Glutamatergic neuron (in vitro differentiated cells): Measurements from ENCODE around the gene GPR84. TPM values are rescaled to one million over a fixed set of nuclear protein-coding genes. Genes with fewer than 3 reads are reported as not detected.
A peak's percentile ranks its signal among the peaks of the same experiment; 100 is the strongest.

Experiments
- DNase-seq: peaks from one replicate; pipeline ENCODE4 v3.0.0; 2022
- H3K27ac Mint-ChIP-seq: one replicate; pipeline ENCODE4 v1.8.0; 2020; ENCODE audit warnings: mild to moderate bottlenecking, mixed read lengths, inconsistent platforms; ENCODE audit not compliant: unreplicated experiment
- H3K27me3 Mint-ChIP-seq: one replicate; pipeline ENCODE4 v1.8.0; 2020; ENCODE audit warnings: mild to moderate bottlenecking, moderate library complexity, mixed read lengths, inconsistent platforms; ENCODE audit not compliant: unreplicated experiment
- H3K36me3 Mint-ChIP-seq: one replicate; pipeline ENCODE4 v1.8.0; 2020; ENCODE audit warnings: mild to moderate bottlenecking, mixed read lengths, inconsistent platforms; ENCODE audit not compliant: unreplicated experiment
- H3K4me1 Mint-ChIP-seq: one replicate; pipeline ENCODE4 v1.8.0; 2020; ENCODE audit warnings: mild to moderate bottlenecking, low read depth, mixed read lengths, inconsistent platforms; ENCODE audit not compliant: unreplicated experiment
- H3K4me3 Mint-ChIP-seq: one replicate; pipeline ENCODE4 v1.8.0; 2020; ENCODE audit warnings: mild to moderate bottlenecking, mixed read lengths, inconsistent platforms; ENCODE audit not compliant: unreplicated experiment
- H3K9me3 Mint-ChIP-seq: one replicate; pipeline ENCODE4 v1.8.0; 2020; ENCODE audit warnings: mild to moderate bottlenecking, moderate library complexity, mixed read lengths, inconsistent platforms; ENCODE audit not compliant: unreplicated experiment
- CTCF ChIP-seq: fragments of 200-600 bp; sonication (generic); IDR thresholded peaks from one replicate; pipeline ENCODE4 v1.5.0; 2021; ENCODE audit not compliant: partially characterized antibody, unreplicated experiment
- total RNA-seq: library from RNA; stranded (reverse); fragmentation: NEBNext Ultra II Directional; extraction: Animal tissue kit (Norgen Biotek cat#: 25700); gene quantifications from one replicate; pipeline ENCODE4 v1.2.1, GENCODE V29; 2021; ENCODE audit not compliant: unreplicated experiment

GPR84 gene
- total RNA-seq, 1 donor from 2014 or later: not detected

GRCh38 chr12:54337854-54338650 is 26.2 kb downstream of the GPR84 start:
- DNase-seq: no peak
- Mint-ChIP-seq H3K4me1 (peaks cover 14% of the 10 kb centered on the region), H3K4me3 (no peak overlapping the region), H3K36me3 (no peaks in the 10 kb centered on the region), H3K9me3 (no peaks in the 10 kb centered on the region), H3K27ac (no peak overlapping the region), H3K27me3 (peaks cover 1% of the 10 kb centered on the region)
- no peak for TF ChIP-seq CTCF

- H3K36me3 Mint-ChIP-seq: no peaks in the 10 kb centered on the region
- H3K4me3 Mint-ChIP-seq: no peak overlapping the region
- peaks cover 14% of the 10 kb centered on the region for H3K4me1 Mint-ChIP-seq
- TF ChIP-seq CTCF: no peak
- H3K9me3 Mint-ChIP-seq: no peaks in the 10 kb centered on the region
- H3K27ac Mint-ChIP-seq: no peak overlapping the region
- no peak for DNase-seq
- H3K27me3 Mint-ChIP-seq: peaks cover 1% of the 10 kb centered on the region
Observed at GRCh38 chr12:54337280-54337842, 26.9 kb downstream of the GPR84 start.

GRCh38 chr12:54333420-54334034 is 30.8 kb downstream of the GPR84 start:
- peaks cover 2% of the 10 kb centered on the region for H3K27me3 Mint-ChIP-seq
- peaks cover 14% of the 10 kb centered on the region for H3K4me1 Mint-ChIP-seq
- no peaks in the 10 kb centered on the region for H3K9me3 Mint-ChIP-seq
- DNase-seq: no peak
- no peak for TF ChIP-seq CTCF
- H3K36me3 Mint-ChIP-seq: no peaks in the 10 kb centered on the region
- no peak overlapping the region for H3K27ac Mint-ChIP-seq
- H3K4me3 Mint-ChIP-seq: no peak overlapping the region

GRCh38 chr12:54331461-54331860 is 32.8 kb downstream of the GPR84 start:
- Mint-ChIP-seq H3K27me3 (peaks cover 2% of the 10 kb centered on the region), H3K36me3 (no peaks in the 10 kb centered on the region), H3K9me3 (no peaks in the 10 kb centered on the region), H3K4me3 (no peak overlapping the region), H3K4me1 (peaks cover 11% of the 10 kb centered on the region), H3K27ac (no peak overlapping the region)
- no peak for DNase-seq
- TF ChIP-seq CTCF: no peak

GRCh38 chr12:54330442-54330841 is 33.8 kb downstream of the GPR84 start:
- H3K36me3 Mint-ChIP-seq: no peaks in the 10 kb centered on the region
- H3K9me3 Mint-ChIP-seq: no peaks in the 10 kb centered on the region
- TF ChIP-seq CTCF: no peak

More at GRCh38 chr12:54330442-54330841, 33.8 kb downstream of the GPR84 start:
- Mint-ChIP-seq H3K27ac (peak overlapping the region; percentile 70), H3K27me3 (peaks cover 2% of the 10 kb centered on the region), H3K4me1 (peaks cover 11% of the 10 kb centered on the region), H3K4me3 (no peak overlapping the region)
- DNase-seq: no peak
